ENCODE results near the gene CPED1.

CPED1 gene

DNA sequence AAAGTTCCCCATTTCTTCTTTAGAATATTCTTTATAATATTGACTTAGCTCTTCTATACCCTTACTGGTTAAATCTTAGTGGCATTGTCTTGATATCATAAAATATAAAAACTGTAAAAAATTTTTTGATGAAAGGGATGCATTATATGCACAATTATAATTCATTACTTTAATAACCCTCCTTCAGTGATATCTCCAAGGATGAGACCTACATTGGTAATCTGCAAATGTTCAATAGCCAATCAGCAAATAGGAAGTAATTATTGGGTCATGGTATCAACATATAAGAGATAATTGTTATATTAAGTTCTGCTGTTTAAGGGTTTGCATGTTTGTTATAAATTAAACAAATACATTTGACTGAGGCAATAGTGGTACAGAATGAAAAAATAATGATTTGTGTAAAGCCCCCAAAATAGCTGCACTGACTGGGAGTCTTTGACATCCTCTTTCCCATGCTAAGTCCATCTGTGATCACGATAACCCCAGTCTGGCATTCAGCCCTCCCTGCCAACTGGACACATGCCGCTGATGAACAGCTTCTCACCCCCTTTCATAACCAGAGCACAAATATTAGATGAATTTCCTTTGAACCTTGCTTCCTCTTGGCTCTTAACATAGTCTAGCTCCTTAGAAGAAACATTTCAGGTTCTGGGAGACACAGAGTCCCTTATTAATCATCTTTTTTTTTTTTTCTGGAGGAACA is 169.5 kb downstream of the CPED1 start:
- Histone ChIP-seq H3K4me2 (ENCODE audit: low read length) (no peak overlapping the region), H3K36me3 (ENCODE audit: insufficient read depth, low read length) (0 out of 2 replicates have a peak, but pooled peaks cover 3% of the 10 kb centered on the region), H3K9ac (ENCODE audit: low read length) (no peak overlapping the region), H3K27ac (ENCODE audit: low read depth, low read length, poor library complexity, severe bottlenecking) (no peak overlapping the region), H2AFZ (ENCODE audit: low read length) (no peak overlapping the region), H3K4me3 (ENCODE audit: low read depth, low read length, poor library complexity, severe bottlenecking) (no peak overlapping the region), H3K9me3 (ENCODE audit: low read length) (no peaks in the 10 kb centered on the region), H3K9me2 (ENCODE audit: low read depth, low read length) (no peaks in the 10 kb centered on the region), H3K4me1 (ENCODE audit: insufficient read depth, low read length, severe bottlenecking) (peaks cover 5% of the 10 kb centered on the region), H3K27me3 (ENCODE audit: insufficient read depth, low read length) (no peaks in the 10 kb centered on the region), H3K79me2 (ENCODE audit: insufficient read depth, low read length) (no peaks in the 10 kb centered on the region), H3F3A (ENCODE audit: insufficient read depth, low read length) (no peaks in the 10 kb centered on the region), H4K20me1 (ENCODE audit: insufficient read depth, low read length) (no peaks in the 10 kb centered on the region)
- TF ChIP-seq, protein P1, sequence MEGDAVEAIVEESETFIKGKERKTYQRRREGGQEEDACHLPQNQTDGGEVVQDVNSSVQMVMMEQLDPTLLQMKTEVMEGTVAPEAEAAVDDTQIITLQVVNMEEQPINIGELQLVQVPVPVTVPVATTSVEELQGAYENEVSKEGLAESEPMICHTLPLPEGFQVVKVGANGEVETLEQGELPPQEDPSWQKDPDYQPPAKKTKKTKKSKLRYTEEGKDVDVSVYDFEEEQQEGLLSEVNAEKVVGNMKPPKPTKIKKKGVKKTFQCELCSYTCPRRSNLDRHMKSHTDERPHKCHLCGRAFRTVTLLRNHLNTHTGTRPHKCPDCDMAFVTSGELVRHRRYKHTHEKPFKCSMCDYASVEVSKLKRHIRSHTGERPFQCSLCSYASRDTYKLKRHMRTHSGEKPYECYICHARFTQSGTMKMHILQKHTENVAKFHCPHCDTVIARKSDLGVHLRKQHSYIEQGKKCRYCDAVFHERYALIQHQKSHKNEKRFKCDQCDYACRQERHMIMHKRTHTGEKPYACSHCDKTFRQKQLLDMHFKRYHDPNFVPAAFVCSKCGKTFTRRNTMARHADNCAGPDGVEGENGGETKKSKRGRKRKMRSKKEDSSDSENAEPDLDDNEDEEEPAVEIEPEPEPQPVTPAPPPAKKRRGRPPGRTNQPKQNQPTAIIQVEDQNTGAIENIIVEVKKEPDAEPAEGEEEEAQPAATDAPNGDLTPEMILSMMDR (IDR thresholded peaks at IDR 0.05; ENCODE audit: low read length) = no peak
- TF ChIP-seq EZH2 (IDR thresholded peaks at IDR 0.05; ENCODE audit: borderline replicate concordance, low read length) = no peak

DNA sequence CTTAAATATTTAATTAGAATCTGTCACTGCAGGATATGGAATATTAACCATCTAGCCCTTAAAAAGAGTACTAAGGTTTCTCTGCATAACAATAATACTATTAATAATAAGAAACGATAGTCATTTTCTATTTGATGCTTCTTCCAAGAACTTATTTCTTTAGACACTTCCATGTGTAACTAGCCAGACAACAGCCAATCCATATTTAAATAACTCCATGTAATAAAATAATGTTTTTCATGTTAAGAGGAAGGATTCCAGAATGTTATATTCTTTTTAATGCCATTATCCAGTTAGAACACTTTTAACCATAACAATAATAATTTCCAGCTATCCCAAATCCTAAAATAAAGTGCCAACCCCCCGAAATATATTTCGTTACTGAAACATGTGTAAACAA is 170.2 kb downstream of the CPED1 start:
- Histone ChIP-seq H3K4me3 (ENCODE audit: low read depth, low read length, poor library complexity, severe bottlenecking) (no peak overlapping the region), H3K9me3 (ENCODE audit: low read length) (no peaks in the 10 kb centered on the region), H4K20me1 (ENCODE audit: insufficient read depth, low read length) (no peaks in the 10 kb centered on the region), H3K36me3 (ENCODE audit: insufficient read depth, low read length) (no peaks in the 10 kb centered on the region), H3K4me2 (ENCODE audit: low read length) (no peak overlapping the region), H3K9me2 (ENCODE audit: low read depth, low read length) (no peaks in the 10 kb centered on the region), H3K9ac (ENCODE audit: low read length) (no peak overlapping the region), H3F3A (ENCODE audit: insufficient read depth, low read length) (no peaks in the 10 kb centered on the region), H3K27ac (ENCODE audit: low read depth, low read length, poor library complexity, severe bottlenecking) (no peak overlapping the region), H3K4me1 (ENCODE audit: insufficient read depth, low read length, severe bottlenecking) (peaks cover 11% of the 10 kb centered on the region), H3K27me3 (ENCODE audit: insufficient read depth, low read length) (no peaks in the 10 kb centered on the region), H3K79me2 (ENCODE audit: insufficient read depth, low read length) (no peaks in the 10 kb centered on the region), H2AFZ (ENCODE audit: low read length) (no peak overlapping the region)
- no peak for TF ChIP-seq EZH2 (IDR thresholded peaks at IDR 0.05; ENCODE audit: borderline replicate concordance, low read length)
- TF ChIP-seq, protein P1 (IDR thresholded peaks at IDR 0.05; ENCODE audit: low read length) = no peak

DNA sequence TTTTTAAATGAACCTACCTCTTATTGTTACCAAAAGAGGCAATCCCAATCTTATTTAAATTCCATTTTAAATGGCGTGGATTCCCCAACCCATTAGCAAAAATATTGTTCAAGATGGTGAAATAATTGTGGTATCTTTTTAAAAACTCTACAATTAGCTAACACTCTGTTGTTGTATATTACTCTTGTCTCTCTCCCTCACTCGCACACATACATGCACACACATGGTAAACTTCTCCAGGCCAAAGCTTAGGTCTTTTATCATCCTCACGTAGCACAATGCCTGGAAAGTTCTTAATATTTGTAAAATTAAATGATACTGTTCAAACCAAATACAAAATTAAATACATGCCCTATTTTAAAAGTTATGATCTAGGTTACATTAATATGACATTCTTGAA is 171.0 kb downstream of the CPED1 start:
- Histone ChIP-seq H4K20me1 (ENCODE audit: insufficient read depth, low read length) (no peaks in the 10 kb centered on the region), H3K9ac (ENCODE audit: low read length) (no peak overlapping the region), H3K9me3 (ENCODE audit: low read length) (no peaks in the 10 kb centered on the region), H3K4me1 (ENCODE audit: insufficient read depth, low read length, severe bottlenecking) (peaks cover 20% of the 10 kb centered on the region), H3K27ac (ENCODE audit: low read depth, low read length, poor library complexity, severe bottlenecking) (no peak overlapping the region), H3F3A (ENCODE audit: insufficient read depth, low read length) (no peaks in the 10 kb centered on the region), H3K27me3 (ENCODE audit: insufficient read depth, low read length) (no peaks in the 10 kb centered on the region), H3K79me2 (ENCODE audit: insufficient read depth, low read length) (no peaks in the 10 kb centered on the region), H3K4me2 (ENCODE audit: low read length) (no peak overlapping the region), H3K9me2 (ENCODE audit: low read depth, low read length) (no peaks in the 10 kb centered on the region), H3K4me3 (ENCODE audit: low read depth, low read length, poor library complexity, severe bottlenecking) (no peak overlapping the region), H2AFZ (ENCODE audit: low read length) (no peak overlapping the region), H3K36me3 (ENCODE audit: insufficient read depth, low read length) (no peaks in the 10 kb centered on the region)
- TF ChIP-seq EZH2 (IDR thresholded peaks at IDR 0.05; ENCODE audit: borderline replicate concordance, low read length) = no peak

All from OCI-LY1 (cell line).